Neural progenitor cell (in vitro differentiated cells): ENCODE data around the gene LAMA2. TPM values are rescaled to one million over a fixed set of nuclear protein-coding genes. Genes with fewer than 3 reads are reported as not detected.

Experiments used
- DNase-seq: peaks from one replicate; pipeline ENCODE4 v3.0.0-alpha.2; 2016; ENCODE audit warnings: low spot score
- H2AFZ ChIP-seq: fragments of 200-600 bp; sonication (generic); replicated peaks from 2 replicates; pipeline ENCODE4 v1.6.1; 2016; ENCODE audit warnings: antibody characterized with exemption
- H3F3A ChIP-seq: fragments of 200-600 bp; sonication (generic); 2 replicates; pipeline ENCODE4 v1.6.1; 2016; ENCODE audit warnings: antibody characterized with exemption, low read depth
- H3K27ac ChIP-seq: fragments of 200-600 bp; sonication (generic); 2 replicates; pipeline ENCODE4 v1.5.1; 2016; ENCODE audit warnings: mild to moderate bottlenecking
- H3K27me3 ChIP-seq: fragments of 200-600 bp; sonication (generic); 2 replicates; pipeline ENCODE4 v1.6.1; 2016; ENCODE audit warnings: mild to moderate bottlenecking, moderate library complexity
- H3K36me3 ChIP-seq: fragments of 200-600 bp; sonication (generic); 2 replicates; pipeline ENCODE4 v1.5.1; 2016
- H3K4me1 ChIP-seq: fragments of 200-600 bp; sonication (generic); 2 replicates; pipeline ENCODE4 v1.6.1; 2016; ENCODE audit warnings: mixed run types
- H3K4me2 ChIP-seq: fragments of 200-600 bp; sonication (generic); 2 replicates; pipeline ENCODE4 v1.6.1; 2016
- H3K4me3 ChIP-seq: fragments of 200-600 bp; sonication (generic); 2 replicates; pipeline ENCODE4 v1.5.1; 2016
- H3K79me2 ChIP-seq: fragments of 200-600 bp; sonication (generic); 2 replicates; pipeline ENCODE4 v1.6.1; 2016; ENCODE audit warnings: low read depth
- H3K9ac ChIP-seq: fragments of 200-600 bp; sonication (generic); 2 replicates; pipeline ENCODE4 v1.6.1; 2016
- H3K9me3 ChIP-seq: fragments of 200-600 bp; sonication (generic); 2 replicates; pipeline ENCODE4 v1.5.1; 2016; ENCODE audit warnings: low read depth
- H4K20me1 ChIP-seq: fragments of 200-600 bp; sonication (generic); 2 replicates; pipeline ENCODE4 v1.6.1; 2016; ENCODE audit warnings: low read depth
- H3K27ac Mint-ChIP-seq: 3 replicates; pipeline ENCODE4 v1.8.0; 2021; ENCODE audit warnings: mixed read lengths
- H3K27me3 Mint-ChIP-seq: 2 replicates; pipeline ENCODE4 v1.8.0; 2022; ENCODE audit warnings: low read depth, mild to moderate bottlenecking, inconsistent platforms, moderate library complexity, mixed read lengths; ENCODE audit not compliant: insufficient read depth
- H3K36me3 Mint-ChIP-seq: 3 replicates; pipeline ENCODE4 v1.8.0; 2021; ENCODE audit warnings: mixed read lengths
- H3K4me1 Mint-ChIP-seq: 3 replicates; pipeline ENCODE4 v1.8.0; 2021; ENCODE audit warnings: mixed read lengths
- H3K4me3 Mint-ChIP-seq: 3 replicates; pipeline ENCODE4 v1.8.0; 2021; ENCODE audit warnings: mild to moderate bottlenecking, moderate library complexity, mixed read lengths
- H3K9me3 Mint-ChIP-seq: 3 replicates; pipeline ENCODE4 v1.8.0; 2020; ENCODE audit warnings: mixed read lengths
- EZH2 ChIP-seq: fragments of 200-600 bp; sonication (generic); IDR thresholded peaks from 2 replicates; pipeline ENCODE4 v1.6.1; 2017; ENCODE audit warnings: antibody characterized with exemption, mild to moderate bottlenecking, moderate library complexity
- EZH2phosphoT487 ChIP-seq: fragments of 200-600 bp; sonication (generic); IDR thresholded peaks from 2 replicates; pipeline ENCODE4 v1.6.1; 2017; ENCODE audit warnings: antibody characterized with exemption
- total RNA-seq: library from RNA; depleted of rRNA; stranded (reverse); fragments of >200 nt; gene quantifications from 2 replicates; pipeline ENCODE4 v1.2.3, GENCODE V29; 2015; ENCODE audit warnings: low replicate concordance
- TF ChIP-seq, protein P1 (sequence below): fragments of 200-600 bp; sonication (generic); IDR thresholded peaks from 2 replicates; pipeline ENCODE4 v1.5.1; 2017; ENCODE audit warnings: antibody characterized with exemption, mild to moderate bottlenecking

The LAMA2 gene
- total RNA-seq, 1 donor from 2014 or later: 1.5 TPM

DNA sequence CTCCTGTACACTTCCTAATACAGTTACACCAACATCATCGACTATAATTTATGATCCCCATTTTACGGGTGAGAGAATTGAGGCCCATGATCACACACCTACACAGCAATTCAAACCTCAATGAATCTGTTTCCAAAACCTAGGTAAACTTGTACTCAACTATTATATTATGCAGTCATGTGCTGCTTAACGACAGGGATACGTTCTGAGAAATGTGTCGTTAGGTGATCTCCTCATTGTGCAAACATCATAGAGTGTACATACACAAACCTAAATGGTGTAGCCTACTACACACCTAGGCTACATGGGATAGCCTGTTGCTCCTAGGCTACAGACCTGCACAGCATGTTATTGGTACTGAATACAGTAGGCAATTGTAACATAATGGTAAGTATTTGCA lies 441.4 kb downstream of the LAMA2 start:
- no peaks in the 10 kb centered on the region for H3K36me3 ChIP-seq
- no peak for DNase-seq
- H3K9me3 ChIP-seq: no peaks in the 10 kb centered on the region
- Mint-ChIP-seq H3K4me1 (peaks cover 8% of the 10 kb centered on the region), H3K9me3 (no peaks in the 10 kb centered on the region), H3K4me3 (no peak overlapping the region), H3K27ac (no peak overlapping the region), H3K36me3 (no peaks in the 10 kb centered on the region), H3K27me3 (no peaks in the 10 kb centered on the region)
- no peak overlapping the region for H3K4me3 ChIP-seq
- no peaks in the 10 kb centered on the region for H4K20me1 ChIP-seq
- no peak overlapping the region for H3K27ac ChIP-seq
- no peaks in the 10 kb centered on the region for H3K79me2 ChIP-seq
- no peaks in the 10 kb centered on the region for H3K27me3 ChIP-seq
- TF ChIP-seq, protein P1, sequence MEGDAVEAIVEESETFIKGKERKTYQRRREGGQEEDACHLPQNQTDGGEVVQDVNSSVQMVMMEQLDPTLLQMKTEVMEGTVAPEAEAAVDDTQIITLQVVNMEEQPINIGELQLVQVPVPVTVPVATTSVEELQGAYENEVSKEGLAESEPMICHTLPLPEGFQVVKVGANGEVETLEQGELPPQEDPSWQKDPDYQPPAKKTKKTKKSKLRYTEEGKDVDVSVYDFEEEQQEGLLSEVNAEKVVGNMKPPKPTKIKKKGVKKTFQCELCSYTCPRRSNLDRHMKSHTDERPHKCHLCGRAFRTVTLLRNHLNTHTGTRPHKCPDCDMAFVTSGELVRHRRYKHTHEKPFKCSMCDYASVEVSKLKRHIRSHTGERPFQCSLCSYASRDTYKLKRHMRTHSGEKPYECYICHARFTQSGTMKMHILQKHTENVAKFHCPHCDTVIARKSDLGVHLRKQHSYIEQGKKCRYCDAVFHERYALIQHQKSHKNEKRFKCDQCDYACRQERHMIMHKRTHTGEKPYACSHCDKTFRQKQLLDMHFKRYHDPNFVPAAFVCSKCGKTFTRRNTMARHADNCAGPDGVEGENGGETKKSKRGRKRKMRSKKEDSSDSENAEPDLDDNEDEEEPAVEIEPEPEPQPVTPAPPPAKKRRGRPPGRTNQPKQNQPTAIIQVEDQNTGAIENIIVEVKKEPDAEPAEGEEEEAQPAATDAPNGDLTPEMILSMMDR: no peak
- TF ChIP-seq EZH2phosphoT487 (no peak), EZH2 (no peak)
- no peaks in the 10 kb centered on the region for H3F3A ChIP-seq
- H2AFZ ChIP-seq: no peak overlapping the region
- no peak overlapping the region for H3K4me2 ChIP-seq
- peaks cover 6% of the 10 kb centered on the region for H3K4me1 ChIP-seq
- no peak overlapping the region for H3K9ac ChIP-seq

DNA sequence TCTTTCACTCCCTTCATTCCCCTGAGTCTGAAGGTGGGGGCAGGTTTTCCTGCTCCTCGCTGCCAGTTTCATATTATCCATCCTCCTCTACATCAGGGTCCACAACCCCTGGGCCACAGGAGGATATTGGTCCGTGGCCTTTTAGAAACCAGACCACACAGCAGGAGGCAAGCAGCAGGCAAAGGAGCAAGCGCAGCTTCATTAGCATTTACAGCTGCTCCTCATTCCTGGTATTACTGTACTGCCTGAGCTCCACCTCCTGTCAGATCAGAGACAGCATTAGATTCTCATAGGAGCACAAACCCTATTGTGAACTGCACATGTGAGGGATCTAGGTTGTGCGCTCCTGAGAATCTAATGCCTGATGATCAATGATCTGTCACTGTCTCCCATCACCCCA lies 446.7 kb downstream of the LAMA2 start:
- H3K9ac ChIP-seq: no peak overlapping the region
- H3K36me3 ChIP-seq: no peaks in the 10 kb centered on the region
- no peak overlapping the region for H3K4me3 ChIP-seq
- TF ChIP-seq EZH2phosphoT487 (no peak), EZH2 (no peak)
- TF ChIP-seq, protein P1: no peak
- H3K4me3 Mint-ChIP-seq: no peak overlapping the region
- H3K79me2 ChIP-seq: no peaks in the 10 kb centered on the region
- peaks cover 6% of the 10 kb centered on the region for H3K4me1 ChIP-seq
- no peaks in the 10 kb centered on the region for H3K9me3 ChIP-seq
- H4K20me1 ChIP-seq: no peaks in the 10 kb centered on the region
- no peak overlapping the region for H3K27ac ChIP-seq
- no peaks in the 10 kb centered on the region for H3K36me3 Mint-ChIP-seq
- DNase-seq: no peak
- peaks cover 6% of the 10 kb centered on the region for H3K4me1 Mint-ChIP-seq
- H3K27me3 Mint-ChIP-seq: no peaks in the 10 kb centered on the region
- H3K27me3 ChIP-seq: no peaks in the 10 kb centered on the region
- H2AFZ ChIP-seq: no peak overlapping the region
- H3F3A ChIP-seq: no peaks in the 10 kb centered on the region
- no peaks in the 10 kb centered on the region for H3K9me3 Mint-ChIP-seq
- no peak overlapping the region for H3K4me2 ChIP-seq
- H3K27ac Mint-ChIP-seq: no peak overlapping the region

- no peaks in the 10 kb centered on the region for H3K79me2 ChIP-seq
- H3K4me2 ChIP-seq: no peak overlapping the region
- no peaks in the 10 kb centered on the region for H3K9me3 Mint-ChIP-seq
- no peak overlapping the region for H3K4me3 Mint-ChIP-seq
- peaks cover 6% of the 10 kb centered on the region for H3K4me1 Mint-ChIP-seq
- DNase-seq: no peak
- no peaks in the 10 kb centered on the region for H3K27me3 Mint-ChIP-seq
- H3K36me3 Mint-ChIP-seq: no peaks in the 10 kb centered on the region
- no peak overlapping the region for H2AFZ ChIP-seq
- H3K9ac ChIP-seq: no peak overlapping the region
- H3K9me3 ChIP-seq: no peaks in the 10 kb centered on the region
- H3F3A ChIP-seq: no peaks in the 10 kb centered on the region
- TF ChIP-seq, protein P1: no peak
- no peak for TF ChIP-seq EZH2phosphoT487
- TF ChIP-seq EZH2: no peak
- peaks cover 6% of the 10 kb centered on the region for H3K4me1 ChIP-seq
- no peaks in the 10 kb centered on the region for H3K27me3 ChIP-seq
- no peaks in the 10 kb centered on the region for H3K36me3 ChIP-seq
- H4K20me1 ChIP-seq: no peaks in the 10 kb centered on the region
- no peak overlapping the region for H3K27ac Mint-ChIP-seq
- no peak overlapping the region for H3K4me3 ChIP-seq
- H3K27ac ChIP-seq: no peak overlapping the region
These were observed 448.7 kb downstream of the LAMA2 start for GRCh38 chr6:129331450-129332138.
